HG02678 (cell line): ENCODE measurements around the gene ERMP1.
"Not testable (repeated sequence)": the region's sequence is repeated elsewhere in the genome, so short reads cannot be mapped to it uniquely, and the experiment has no call there.

Experiments used
- ATAC-seq: cut with Tn5 transposase; IDR thresholded peaks from one replicate; pipeline ENCODE4 v1.9.1; 2021; ENCODE audit warnings: mild to moderate bottlenecking, moderate library complexity; ENCODE audit not compliant: unreplicated experiment

The ERMP1 gene

GRCh38 chr9:5784526-5785315 is 48.2 kb downstream of the ERMP1 start:
- ATAC-seq, result no peak

DNA sequence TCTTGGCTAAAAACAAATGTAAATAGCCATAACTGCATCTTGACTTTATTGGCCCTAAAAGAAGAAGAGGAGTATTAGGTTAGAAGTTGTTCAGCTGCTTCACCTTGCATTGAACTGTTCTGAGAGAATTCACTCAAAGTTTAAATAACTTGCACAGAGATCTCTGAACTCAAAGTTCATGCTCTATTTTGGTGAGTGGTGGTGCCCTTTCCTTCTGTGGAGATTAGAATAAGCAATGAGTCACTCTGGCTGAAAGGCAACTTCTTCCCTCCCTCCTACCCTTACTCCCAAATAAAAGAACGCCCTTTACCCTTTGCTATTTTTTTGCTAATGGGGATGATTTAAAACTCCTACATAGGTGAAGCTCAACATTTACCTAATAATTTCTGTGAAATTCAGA is 48.9 kb downstream of the ERMP1 start:
- ATAC-seq, result no peak

DNA sequence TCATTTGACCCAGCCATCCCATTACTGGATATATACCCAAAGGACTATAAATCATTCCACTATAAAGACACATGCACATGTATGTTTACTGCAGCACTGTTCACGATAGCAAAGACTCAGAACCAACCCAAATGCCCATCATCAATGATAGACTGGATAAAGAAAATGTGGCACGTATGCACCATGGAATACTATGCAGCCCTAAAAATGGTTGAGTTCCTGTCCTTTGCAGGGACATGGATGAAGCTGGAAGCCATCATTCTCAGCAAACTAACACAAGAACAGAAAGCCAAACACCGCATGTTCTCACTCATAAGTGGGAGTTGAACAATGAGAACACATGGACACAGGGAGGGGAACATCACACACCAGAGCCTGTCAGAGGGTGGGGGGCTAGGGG is 49.5 kb downstream of the ERMP1 start:
- not testable (repeated sequence) for ATAC-seq

GRCh38 chr9:5779705-5780218 is 53.2 kb downstream of the ERMP1 start:
- not testable (repeated sequence) for ATAC-seq

DNA sequence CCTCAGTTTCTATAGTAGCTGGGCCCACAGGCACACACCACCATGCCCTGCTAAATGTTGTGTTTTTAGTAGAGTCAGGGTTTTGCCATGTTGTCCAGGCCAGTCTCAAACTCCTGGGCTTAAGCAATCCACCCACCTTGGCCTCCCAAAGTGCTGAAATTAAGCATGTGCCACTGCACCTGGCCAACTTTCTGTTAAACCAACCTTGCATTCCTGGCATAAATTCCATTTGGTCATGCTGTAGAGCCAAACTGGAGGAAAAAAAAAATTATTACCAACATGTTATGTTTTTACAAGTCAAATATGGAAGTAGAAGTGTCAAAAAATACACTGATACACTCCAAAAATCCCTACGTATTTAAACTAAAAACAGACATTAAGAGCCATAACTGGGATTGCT is 54.1 kb downstream of the ERMP1 start:
- ATAC-seq, result no peak

DNA sequence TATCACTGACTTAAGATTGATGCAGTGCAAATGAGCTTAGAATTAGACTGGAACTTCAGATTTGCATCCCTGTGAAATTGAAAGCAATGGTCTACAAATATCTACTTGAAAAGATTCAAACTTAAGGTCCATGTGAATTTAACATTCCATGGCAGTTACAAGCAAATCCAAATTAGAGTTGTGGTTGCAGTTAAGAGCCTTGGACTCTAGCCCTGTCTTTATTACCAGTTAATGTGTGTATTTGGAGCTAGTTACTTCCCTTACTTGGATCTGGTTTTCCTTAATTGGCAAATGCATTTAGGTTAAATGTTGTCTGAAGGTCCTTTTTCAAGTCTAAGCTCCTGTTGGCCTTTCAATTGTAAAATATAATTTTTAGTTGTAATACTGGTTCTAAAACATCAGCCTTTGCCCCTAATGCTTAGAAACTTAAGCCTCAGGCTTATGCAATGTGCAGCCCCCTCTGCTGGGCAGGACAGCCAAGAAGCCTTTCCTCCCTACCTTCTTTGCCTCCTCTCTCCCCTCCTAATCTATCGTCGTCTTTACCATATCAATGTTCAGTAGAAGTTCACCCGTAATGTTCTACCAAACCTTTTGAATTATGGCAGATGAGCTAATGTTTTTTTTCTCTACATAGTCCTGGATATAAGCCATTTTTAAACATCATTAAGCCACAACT is 59.5 kb downstream of the ERMP1 start:
- no peak for ATAC-seq

- peak; percentile 63 for ATAC-seq
Measured at GRCh38 chr9:5767968-5768932, 64.7 kb downstream of the ERMP1 start.

DNA sequence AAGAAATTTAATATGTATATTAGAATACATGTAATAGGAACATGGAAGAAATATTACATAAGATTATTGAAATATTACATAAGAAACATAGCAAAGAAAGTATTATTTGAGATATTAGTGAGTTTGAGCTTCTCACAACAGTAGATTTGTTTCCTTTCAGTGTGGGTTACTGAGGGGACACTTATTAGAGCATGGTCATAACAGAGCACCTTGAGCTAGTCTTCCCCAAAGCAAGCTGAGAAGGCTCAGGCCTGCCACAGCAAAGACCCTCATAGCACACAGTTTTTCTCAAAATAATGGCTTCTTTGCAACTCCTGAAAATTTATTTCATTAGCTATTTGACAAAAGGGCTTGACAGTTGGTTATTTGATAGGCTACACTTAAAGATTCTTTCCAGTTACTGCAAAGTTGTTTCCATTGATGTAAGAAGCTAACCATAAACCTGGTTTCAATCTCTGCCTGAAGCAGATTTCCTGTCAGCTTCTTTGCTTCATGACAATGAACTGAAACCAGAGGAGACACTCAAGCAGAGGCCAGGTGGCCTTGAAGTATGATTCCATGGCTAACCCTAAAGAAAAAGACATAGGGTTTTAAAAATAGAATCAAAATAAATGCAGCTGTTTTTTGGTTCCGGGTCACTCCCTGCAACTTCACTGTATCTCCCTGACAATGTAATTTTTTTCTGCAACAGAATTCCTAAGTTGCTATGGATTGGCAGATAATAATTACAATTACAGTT is 68.6 kb downstream of the ERMP1 start:
- peak; percentile 85 for ATAC-seq

DNA sequence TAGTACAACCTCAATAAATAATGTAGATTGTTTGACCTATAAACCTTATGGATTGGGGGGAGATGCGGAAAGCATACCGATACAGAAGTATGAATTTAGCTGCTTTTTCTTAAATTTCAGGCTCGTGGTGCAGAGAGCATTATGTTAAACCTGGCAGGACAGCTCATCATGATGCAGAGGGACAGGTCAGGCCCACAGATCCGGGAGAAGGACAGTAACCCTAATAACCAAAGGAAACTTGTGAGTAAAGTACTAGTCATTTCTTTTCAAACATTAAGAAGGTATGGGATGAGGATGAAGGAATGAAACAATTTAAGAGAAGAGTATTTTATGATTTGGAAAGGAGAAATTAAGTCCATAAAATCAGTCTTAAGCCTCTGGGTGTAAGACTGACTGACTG is 70.5 kb downstream of the ERMP1 start:
- ATAC-seq, result no peak

DNA sequence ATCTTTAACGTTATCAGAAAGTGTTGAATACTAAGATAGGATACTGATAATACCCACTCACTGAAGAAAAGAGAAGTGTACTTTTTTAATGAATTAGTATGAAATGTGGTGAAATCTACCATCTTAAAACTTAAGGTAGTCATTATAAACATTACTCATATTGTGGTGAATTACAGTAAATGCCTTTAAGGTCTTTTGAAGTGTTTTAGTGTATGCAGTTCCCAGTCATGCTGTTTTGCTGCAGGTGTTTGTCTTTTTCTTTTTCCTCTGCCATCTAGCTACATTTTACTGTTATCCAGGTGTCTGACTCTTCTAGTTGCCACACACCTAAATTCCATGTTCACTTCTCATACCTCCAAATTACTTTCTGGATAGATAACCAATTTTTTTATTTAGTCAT is 72.6 kb downstream of the ERMP1 start:
- ATAC-seq, result no peak

GRCh38 chr9:5756633-5757032 is 76.3 kb downstream of the ERMP1 start:
- ATAC-seq, result no peak

GRCh38 chr9:5750569-5750968 is 82.3 kb downstream of the ERMP1 start:
- no peak for ATAC-seq

- ATAC-seq, result no peak
Measured at GRCh38 chr9:5749306-5749705, 83.6 kb downstream of the ERMP1 start.

DNA sequence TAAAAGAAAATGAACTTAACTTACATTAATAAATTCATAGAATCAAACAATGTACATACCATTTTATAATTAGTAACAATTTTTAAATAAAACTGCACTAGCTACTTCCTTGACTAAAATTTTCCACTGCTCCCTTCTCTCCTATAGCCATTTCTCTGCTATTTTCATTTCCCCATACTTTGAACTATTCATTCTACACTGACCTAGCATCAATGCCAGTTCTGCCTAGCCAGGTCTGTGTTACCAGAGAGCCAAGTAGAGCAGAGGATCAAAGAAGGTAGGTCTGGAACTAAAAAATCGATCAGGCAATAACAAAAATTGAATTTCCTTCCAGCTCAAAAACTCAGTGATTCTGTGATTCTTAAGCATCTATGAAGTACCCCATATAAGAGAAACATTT is 84.5 kb downstream of the ERMP1 start:
- no peak for ATAC-seq

DNA sequence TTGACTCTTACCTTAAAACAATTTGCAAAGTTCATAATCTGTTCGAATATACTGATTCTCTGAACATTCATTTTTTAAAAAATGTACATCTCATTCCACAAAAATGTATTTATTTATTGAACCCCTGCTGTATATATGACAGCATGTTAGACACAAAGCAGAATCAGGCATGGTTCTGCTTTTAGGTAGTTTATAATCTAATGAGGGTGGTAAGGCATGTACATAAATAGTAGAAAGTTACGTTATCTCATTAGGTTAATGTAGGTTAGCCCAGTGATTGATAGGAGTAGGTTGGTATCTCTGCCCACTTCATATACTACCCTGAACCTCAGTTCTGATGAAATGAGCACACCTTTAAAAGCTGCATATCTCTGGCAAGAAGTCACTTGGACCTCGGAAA is 89.8 kb downstream of the ERMP1 start:
- ATAC-seq, result no peak

- no peak for ATAC-seq
Measured at GRCh38 chr9:5736563-5737346, 96.2 kb downstream of the ERMP1 start.

DNA sequence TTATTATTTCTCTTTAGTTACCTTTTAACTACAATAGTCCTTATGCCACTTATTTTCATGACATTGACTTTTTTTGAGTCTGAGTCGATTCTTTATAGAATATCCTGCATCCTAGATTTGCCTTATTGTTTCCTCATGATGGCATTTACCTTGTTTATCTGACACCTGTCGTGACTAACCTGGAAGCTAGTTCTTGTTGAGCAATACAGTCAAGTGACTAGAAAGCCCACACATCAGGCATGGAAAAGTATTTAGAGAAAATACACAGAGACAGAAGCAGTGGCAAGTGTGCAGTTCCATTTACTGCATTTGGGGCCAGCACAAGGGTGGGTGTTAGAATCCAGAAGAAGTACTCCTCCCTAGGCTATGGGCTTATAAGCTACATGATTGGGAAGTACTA is 97.8 kb downstream of the ERMP1 start:
- no peak for ATAC-seq
